DMS153 (cell line): ENCODE measurements around the gene GMPR.

Experiments used
- DNase-seq: peaks from one replicate; lab custom pipeline; 2025; lab: John Stamatoyannopoulos, UW

Gene GMPR

DNA sequence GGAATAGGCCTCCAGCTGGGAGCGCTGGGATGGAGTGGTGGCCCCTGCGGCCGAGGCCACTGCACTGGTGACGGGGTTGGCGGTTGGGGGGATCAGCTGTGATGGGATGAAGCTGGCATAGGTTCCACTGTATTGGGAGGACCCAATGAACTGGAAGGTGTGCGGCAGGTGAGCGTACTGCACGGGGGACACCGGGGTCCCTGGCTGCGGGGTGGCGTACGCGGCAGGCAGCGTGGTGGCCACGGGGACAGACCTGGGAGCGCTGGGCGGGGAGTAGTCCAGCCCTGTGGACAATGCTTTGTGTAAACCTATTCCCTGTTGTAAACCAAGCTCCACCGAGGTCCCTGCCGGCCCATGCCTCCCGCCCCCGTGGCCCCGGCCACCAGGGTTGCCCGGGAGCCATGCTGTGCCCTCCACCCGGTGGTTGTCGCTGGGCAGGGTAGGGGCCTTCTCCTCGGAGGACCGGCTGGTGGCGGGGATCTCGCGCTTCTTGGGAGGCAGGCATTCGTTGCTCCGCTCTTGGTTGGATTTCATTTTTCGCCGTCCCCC lies 89.5 kb downstream of the GMPR start:
- DNase-seq: no peak

DNA sequence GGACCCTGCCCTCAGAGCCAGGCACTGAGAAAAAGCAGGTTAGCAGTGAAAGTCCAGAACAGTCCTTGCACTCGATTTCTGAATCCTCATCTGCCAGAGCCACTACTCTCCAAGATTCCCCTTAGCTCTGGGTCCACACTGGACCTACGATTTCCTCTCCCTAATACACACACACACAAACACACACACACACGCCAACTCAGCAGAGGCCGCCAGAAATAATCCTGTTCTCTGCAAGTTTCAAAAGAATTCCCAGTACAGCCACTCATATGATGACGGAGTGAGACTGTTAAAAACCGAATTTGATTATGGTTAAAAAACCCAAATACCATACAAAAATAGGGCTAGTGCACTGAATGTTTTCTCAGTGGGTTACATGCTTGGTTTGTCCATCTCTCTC lies 90.8 kb downstream of the GMPR start:
- no peak for DNase-seq

DNA sequence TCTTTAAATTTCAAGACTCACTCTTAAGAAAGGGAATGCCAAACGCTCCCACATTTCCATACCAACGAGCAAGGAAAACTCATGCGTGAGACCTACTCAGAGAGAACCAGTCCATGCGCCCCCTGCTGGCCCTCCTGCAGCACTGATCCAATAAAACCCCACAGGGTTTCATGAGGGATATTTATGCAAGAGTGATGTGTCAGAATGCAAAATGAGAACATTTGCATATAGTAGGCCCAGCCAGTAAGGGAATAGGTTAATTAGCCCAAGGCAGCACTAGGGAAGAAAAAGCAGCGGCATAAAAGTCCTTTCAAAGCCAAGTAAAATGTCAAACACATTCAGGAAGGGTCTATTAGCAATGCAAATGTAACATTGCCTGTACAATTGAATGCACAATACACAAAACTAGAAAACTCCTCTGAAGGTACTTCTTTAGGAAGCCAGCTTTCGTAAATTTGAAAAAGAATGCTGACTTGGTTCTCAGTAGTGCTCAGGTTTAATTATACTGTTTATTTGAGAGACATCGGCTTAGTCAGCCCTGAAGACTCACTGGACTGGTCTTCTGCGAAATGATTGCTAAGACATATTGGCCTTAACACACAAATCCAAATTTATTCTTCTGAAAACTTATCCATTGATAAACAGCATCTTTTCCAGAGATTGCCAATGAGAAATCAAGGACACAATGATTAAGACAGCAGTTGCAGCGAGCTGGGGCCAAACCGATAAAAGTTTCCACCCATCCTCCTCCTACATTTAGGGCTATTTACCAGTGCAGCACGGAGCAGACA lies 93.2 kb downstream of the GMPR start:
- DNase-seq: peak; percentile 59

DNA sequence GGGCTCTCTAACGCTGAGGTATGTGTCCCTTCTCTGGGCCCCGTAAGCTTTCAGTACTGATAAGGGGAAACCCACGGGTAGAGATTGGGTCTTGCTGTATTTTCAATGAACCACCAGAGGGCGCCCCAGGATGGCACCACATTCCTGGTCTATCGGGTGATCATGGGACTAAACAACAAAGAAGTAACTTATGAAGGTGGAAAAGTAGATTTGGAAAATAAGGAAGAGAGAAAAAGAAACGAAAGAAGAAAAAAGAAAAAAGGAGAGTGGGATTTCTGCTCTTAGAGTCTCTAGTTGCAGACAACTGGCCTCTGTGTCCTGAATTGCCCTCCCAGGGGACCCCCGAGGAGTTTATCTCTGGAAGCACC lies 93.8 kb downstream of the GMPR start:
- peak; percentile 65 for DNase-seq

DNA sequence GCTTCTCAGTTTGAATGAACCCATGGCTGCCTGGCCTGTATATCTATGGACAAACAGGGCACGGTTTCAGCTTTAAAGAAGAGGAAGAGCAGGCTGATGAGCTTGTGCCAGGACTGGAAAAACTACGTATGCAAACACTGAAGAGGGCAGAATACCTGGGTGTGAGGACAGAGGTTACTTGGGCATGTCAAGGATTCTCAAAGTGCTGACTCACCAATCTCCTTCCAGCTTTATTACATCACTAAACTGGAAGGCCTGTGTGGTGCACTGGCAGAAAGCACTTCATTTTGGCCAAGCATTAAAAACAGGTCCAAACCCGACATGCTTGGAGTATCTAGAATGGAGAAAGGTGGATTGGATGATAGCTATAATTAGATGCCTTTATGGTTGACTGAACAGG lies 95.2 kb downstream of the GMPR start:
- DNase-seq: no peak

DNA sequence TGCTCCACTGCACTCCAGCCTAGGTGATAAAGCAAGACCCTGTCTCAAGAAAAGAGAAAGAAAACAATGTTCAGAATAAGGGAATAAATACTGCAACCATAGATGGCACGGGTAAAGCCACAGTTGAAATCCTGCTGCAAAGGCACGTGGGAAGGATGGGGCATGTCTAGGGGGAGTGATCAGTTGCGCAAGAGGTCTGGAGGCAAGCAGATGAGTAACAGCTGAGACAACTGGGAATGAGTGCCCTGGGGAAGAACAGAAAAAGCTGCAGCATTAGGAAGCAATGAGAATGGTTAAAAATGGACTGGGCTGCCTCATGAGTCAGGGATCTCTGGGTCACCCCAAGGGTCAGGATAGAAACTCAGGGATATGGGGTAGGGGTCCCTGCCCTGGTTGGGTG lies 96.3 kb downstream of the GMPR start:
- DNase-seq: no peak

DNA sequence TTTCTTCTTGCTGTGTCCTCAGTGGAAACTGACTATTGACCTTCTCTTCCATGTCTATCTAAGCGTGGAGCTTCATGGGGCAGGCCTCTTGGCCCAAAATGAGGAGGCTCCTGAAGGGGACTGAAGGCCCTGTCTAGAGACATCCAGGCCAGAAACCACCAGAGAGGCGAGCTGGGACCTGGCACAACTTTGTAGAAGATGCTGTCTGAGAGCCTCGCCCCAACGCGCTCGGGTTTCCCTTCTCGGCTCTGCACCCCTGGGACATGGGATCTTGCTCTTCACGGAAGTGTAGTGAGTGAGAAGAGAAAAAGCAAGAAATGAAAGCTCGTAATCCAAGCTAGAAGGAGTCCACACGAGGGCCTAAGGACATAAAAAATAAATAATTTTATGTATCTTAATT lies 96.8 kb downstream of the GMPR start:
- DNase-seq: no peak

DNA sequence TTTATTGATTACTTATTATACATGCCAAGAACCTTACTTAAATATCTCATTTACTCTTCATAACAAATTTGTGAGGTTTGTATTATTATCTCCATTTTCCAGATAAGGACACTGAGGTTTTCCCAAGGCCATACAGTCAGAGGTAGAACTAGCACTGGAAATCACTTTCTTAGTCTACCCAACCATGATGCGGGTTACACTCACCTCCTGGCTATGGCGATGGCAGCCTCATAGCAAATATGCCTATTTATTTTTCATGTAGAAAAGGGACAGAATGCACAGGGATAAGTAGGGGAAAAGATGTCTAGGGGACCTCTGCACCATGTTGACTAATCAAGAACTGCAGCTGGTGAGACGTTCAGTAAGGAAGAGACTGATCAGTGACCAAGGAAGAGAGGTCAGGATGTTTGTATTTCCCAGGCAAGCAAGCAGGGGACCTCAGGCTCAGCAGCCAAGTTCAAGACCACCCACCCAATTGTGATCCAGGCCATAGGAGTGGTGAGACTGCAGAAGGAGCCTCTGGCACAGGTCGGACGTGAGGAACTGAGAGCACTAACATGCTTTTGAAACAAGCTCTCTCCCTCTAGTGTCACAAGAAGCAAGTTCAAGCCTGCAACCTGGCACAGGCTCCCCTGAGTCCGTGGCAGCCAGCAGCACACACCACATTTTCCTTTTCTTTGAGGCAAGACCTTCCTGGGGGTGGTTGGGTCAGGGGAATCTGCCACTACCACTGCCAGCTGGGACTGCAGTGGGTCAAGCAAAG lies 97.8 kb downstream of the GMPR start:
- no peak for DNase-seq

DNA sequence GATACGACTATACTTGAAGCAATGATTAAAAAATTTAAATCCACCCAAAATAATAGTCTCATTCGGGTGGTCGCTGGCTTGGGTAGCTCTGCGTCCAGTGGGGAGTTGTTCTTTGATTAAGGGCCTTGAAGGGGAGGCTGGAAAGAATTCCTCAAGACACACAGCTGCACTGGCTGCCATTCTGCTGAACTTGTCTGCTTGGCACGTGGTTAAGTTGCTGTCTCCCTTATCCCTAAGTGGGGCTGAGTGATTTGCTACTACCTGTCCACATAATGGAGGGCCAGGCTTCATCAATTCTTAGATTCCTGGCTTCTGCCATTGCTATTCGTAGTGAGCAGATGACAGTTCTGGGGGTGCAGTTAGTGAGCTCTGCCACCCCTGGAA lies 98.5 kb downstream of the GMPR start:
- no peak for DNase-seq

DNA sequence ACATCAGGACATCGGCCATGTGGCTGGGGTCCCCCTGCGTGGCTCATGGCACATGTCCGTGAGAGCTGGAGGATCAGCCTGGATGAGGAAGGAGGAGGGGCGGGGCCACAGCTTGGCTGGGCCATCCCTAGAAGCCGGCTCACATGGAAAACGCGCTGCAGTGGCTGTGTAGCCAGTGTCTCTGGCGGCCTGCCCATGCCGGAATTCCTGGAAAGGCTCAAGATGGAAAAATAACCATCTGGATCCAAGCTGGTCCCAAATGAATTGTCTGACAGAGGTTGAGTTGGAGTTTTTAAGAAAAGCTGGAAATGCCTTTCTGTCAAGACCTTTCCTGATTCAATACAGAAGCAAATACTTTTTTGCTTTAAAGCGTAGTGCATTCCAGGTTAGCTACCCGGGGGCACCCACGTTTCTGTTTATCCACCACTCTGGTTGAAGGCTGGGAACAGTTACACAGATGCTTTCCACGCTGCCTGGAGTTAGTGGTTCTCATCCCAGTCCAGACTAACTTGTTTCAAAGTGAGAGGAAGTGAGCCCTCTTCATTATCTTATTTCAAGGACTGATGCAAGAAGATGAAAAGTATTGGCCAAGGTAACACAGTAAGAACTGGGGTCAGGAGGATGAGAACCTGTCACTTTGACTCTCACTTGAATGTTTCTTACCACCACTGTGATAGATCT lies 99.0 kb downstream of the GMPR start:
- DNase-seq: no peak

DNA sequence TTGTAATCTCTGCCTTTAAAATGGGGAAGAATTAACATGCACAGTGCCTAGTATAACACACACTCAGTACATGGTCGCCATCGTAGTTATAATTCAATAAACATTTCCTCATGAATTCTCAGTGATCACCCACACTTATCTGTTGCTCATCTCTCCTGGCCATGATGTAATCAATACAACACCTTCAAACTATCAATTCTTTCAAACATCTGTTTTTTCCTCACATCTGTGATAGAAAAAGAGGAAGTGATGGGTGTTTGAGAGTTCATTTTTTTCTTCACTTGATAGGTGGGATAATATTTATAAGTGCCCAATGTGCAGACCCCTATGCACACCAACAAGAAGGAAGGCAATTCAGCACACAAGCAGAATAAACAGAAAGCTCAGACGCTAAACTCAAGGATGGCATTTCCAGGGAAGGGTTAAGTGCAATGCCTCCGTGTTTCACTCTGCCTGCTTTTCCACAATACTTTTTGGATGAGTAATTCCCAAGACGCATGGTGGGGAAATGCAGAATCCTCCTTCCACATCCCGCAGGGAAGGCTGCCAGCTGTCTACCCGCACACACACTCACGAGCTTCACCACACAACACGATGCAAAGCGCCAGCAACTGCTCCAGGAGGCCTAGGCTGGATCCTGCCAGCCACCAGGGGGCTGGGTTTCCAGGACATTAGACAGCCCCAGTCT lies 100.3 kb downstream of the GMPR start:
- DNase-seq: no peak

DNA sequence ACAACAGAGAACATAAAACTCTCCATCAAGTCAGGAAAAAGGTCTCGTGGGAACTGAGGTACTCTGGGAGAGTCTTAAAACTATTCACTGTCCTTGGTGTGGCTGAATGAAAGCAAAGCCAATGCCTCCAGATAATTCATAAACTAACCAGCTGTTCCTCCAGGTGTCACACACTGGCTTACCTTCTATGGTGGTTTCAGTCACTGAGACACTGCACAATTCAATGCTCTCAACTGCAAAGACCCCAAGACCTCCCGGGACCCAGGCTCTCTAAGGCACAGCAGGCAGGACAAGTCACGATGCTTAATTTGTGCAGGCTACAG lies 100.8 kb downstream of the GMPR start:
- no peak for DNase-seq

DNA sequence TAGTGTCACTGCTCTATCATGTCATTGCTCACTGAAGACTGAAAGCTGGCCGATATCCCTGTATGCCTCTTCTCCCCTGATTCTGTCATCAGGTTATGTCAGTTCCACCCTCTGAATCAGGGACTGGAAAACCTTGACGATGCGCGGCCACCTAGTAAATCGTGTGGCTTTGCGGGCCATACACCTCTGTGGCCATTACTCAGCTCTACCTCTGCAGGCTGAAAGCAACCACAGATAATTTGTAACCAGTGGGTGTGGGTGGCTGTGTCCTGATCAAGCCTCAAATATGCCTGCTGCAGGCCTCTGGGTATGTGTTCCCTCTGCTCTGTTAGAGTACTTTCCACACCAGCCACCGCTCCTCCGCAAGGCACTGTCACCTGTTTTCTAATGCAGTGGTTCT lies 105.2 kb downstream of the GMPR start:
- DNase-seq: no peak

DNA sequence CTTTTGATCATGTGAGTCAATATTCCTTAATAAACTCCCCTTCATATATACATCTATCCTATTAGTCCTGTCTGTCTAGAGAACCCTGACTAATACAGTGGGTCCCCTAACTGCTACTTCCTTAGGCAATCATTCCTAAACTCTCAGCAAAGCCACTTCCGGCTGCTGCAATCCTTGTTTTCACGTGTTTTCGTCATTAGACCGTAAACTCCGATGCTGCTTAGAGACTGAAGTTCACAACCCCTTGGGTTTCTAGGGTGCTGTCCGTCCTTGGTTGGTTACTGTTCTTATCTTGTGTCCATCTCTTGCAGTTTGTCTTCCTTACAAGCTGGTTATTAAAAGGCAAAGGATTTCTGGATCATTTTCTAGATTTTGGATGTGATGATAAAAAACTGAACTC lies 106.4 kb downstream of the GMPR start:
- no peak for DNase-seq
